22Rv1 (cell line): ENCODE data around the gene TOR4A.

Experiments used
- H3K27ac ChIP-seq: fragments of 450-650 bp; 2 replicates; pipeline ENCODE4 v1.5.1; 2017
- ZFX ChIP-seq: fragments of 450-650 bp; IDR thresholded peaks from 2 replicates; pipeline ENCODE4 v1.6.1; 2017; ENCODE audit warnings: antibody characterized with exemption, borderline replicate concordance
- TF ChIP-seq, protein P1 (sequence below): fragments of 450-650 bp; IDR thresholded peaks from 2 replicates; pipeline ENCODE4 v1.5.1; 2017; ENCODE audit warnings: mild to moderate bottlenecking

The TOR4A gene

GRCh38 chr9:137268538-137269201 is 8.9 kb upstream of the TOR4A start:
- no peak for TF ChIP-seq ZFX
- TF ChIP-seq, protein P1, sequence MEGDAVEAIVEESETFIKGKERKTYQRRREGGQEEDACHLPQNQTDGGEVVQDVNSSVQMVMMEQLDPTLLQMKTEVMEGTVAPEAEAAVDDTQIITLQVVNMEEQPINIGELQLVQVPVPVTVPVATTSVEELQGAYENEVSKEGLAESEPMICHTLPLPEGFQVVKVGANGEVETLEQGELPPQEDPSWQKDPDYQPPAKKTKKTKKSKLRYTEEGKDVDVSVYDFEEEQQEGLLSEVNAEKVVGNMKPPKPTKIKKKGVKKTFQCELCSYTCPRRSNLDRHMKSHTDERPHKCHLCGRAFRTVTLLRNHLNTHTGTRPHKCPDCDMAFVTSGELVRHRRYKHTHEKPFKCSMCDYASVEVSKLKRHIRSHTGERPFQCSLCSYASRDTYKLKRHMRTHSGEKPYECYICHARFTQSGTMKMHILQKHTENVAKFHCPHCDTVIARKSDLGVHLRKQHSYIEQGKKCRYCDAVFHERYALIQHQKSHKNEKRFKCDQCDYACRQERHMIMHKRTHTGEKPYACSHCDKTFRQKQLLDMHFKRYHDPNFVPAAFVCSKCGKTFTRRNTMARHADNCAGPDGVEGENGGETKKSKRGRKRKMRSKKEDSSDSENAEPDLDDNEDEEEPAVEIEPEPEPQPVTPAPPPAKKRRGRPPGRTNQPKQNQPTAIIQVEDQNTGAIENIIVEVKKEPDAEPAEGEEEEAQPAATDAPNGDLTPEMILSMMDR: no peak
- peak overlapping the region; percentile 98 for H3K27ac ChIP-seq

DNA sequence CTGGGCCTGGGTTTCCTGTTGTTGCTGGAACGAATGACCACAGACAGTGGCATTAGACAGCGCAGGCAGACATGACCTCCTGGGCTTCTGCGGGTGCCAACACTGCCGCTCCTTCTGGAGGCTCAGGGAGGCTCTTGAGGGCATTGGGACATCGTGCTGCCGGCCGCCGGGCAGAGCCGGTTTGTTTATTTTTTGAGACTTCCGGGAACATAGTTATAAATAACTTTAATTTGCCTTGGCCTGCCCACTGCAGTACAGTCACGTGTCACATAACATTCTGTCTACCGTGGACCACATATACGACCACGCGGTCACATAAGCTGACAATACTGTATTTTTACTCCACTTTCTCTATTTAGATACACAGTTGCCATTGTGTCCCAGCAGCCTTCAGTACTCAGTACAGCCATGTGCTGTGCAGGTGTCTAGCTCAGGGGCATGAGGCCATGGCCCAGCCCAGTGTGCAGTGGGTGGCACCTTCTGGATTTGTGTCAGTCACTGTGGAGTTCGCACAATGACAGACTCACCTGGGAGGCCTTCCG is 8.2 kb upstream of the TOR4A start:
- TF ChIP-seq, protein P1: no peak
- TF ChIP-seq ZFX: no peak

DNA sequence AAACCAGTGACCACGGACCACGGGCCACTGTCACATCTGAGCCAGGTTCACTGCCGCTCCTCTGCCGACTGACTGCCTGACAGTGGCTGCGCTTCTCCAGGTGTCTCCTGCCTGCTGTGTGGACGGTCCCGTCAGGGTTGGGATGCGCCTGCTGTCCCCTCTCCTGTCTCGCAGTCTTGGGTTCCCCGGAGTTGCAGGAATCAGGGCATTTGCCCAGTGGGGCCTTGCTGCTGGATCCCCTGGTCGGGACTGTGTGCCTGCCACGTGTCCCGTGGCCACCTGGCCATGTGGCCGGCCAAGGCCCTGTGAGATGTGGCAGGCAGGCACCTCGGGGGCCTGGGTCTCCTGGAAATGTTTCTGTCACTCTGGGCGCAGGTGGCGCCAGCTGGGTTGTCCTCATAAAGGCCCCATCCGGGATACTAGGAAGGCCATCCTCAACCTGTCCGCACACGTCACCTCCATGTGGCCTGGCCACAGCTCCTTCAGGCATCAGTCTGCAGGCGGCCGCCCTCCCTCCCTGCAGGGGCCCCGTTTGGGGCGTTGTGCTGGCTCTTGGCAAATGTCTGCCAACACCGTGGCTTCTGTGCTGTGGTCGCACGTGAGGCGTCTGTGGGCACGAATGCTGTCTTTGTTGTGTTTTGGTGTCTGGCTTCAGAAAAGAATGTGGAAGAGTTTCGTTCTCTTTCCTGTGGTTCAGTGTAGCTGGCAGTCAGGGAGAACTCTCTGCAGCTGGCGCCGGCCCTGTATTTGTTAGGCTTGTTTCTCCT is 6.4 kb upstream of the TOR4A start:
- no peak for TF ChIP-seq ZFX
- TF ChIP-seq, protein P1: no peak
- peak overlapping the region; percentile 98 for H3K27ac ChIP-seq

More for the DNA sequence above, 8.2 kb upstream of the TOR4A start:
- H3K27ac ChIP-seq: peak overlapping the region; percentile 98

- H3K27ac ChIP-seq: peak overlapping the region; percentile 98
- TF ChIP-seq, protein P1: no peak
- no peak for TF ChIP-seq ZFX
Observed at GRCh38 chr9:137271696-137272076, 5.8 kb upstream of the TOR4A start.

DNA sequence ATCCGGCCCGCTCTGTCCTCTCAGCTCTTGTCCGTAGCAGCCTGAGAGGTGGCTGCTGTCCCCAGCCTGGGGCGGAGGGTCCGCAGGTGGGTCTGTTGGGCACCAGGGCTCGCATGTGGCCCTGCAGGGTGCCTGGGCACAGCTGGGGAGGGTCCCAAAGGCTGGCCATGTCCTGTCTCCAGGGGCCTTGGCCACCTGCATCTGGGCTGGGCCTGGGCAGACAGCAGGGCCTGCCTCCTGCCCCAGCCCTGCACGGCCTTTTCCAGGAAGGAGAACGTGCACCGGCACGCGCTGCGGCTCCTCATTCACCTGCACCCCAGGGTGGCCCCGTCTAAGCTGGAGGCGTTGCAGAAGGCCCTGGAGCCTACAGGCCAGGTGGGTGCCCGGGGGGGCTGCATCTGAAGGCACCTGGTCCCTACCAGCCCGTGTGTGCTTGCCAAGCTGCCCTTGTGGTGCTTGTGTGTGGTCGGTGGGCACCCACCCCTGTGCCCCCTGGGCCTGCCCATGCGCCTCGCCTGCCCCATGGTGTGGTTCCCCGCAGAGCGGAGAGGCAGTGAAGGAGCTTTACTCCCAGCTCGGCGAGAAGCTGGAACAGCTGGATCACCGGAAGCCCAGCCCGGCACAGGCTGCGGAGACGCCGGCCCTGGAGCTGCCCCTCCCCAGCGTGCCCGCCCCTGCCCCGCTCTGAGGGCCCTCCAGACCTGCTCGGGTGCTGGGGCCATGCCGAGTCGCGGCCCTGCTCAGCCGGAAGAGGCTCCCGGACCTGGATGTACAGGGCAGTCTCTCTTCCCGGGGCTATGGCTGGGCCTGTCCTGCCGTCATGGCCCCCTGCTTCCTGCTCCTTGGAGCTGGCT is 5.1 kb upstream of the TOR4A start:
- TF ChIP-seq, protein P1: no peak
- no peak for TF ChIP-seq ZFX
- peak overlapping the region; percentile 98 for H3K27ac ChIP-seq

GRCh38 chr9:137273095-137273490 is 4.4 kb upstream of the TOR4A start:
- peak overlapping the region; percentile 98 for H3K27ac ChIP-seq
- TF ChIP-seq, protein P1: no peak
- no peak for TF ChIP-seq ZFX
